Gastrocnemius medialis (tissue), 4 donors: ENCODE results near the gene UTF1. TPM values are rescaled to one million over a fixed set of nuclear protein-coding genes. Genes with fewer than 3 reads are reported as not detected.

ENCODE experiments used
- ATAC-seq, 2 donors: fragments of 150-250 bp; one replicate each; pipeline ENCODE4 v1.9.1; 2016
- DNase-seq, 2 donors: peaks; one replicate each; pipeline ENCODE4 v3.0.0-alpha.2; 2019
- H3K27ac ChIP-seq, 4 donors: fragments of 200-600 bp; sonication (generic); 1 replicate in 1 of 4; 2 replicates in 3 of 4; pipeline ENCODE4 v1.5.1; 2016 to 2018; ENCODE audit warnings: mild to moderate bottlenecking in 2 of 4, moderate library complexity in 1 of 4
- H3K27me3 ChIP-seq, 3 donors: fragments of 200-600 bp; sonication (generic) in 2 of 3; 1 replicate in 1 of 3; 2 replicates in 2 of 3; pipeline versions ENCODE4 v1.5.1 to v1.6.0; 2016 to 2019; ENCODE audit warnings: mild to moderate bottlenecking in 1 of 3, moderate library complexity in 1 of 3
- H3K36me3 ChIP-seq, 2 donors: fragments of 200-600 bp; sonication (generic) in 1 of 2; one replicate each; pipeline ENCODE4 v1.5.1; 2017 to 2018
- H3K4me1 ChIP-seq, 2 donors: fragments of 200-600 bp; sonication (generic) in 1 of 2; one replicate each; pipeline ENCODE4 v1.5.1; 2016 to 2017; ENCODE audit warnings: mild to moderate bottlenecking in 2 of 2
- H3K4me3 ChIP-seq, 4 donors: fragments of 200-600 bp; sonication (generic) in 3 of 4; 1 replicate in 1 of 4; 2 replicates in 3 of 4; pipeline ENCODE4 v1.5.1; 2016 to 2019; ENCODE audit warnings: mild to moderate bottlenecking in 2 of 4
- H3K9me3 ChIP-seq, 3 donors: fragments of 200-600 bp; sonication (generic) in 2 of 3; 1 replicate in 1 of 3; 2 replicates in 2 of 3; pipeline ENCODE4 v1.5.1; 2016 to 2019
- POLR2A ChIP-seq, 2 donors: fragments of 450-650 bp; IDR thresholded peaks; one replicate each; pipeline ENCODE4 v1.6.1; 2017; ENCODE audit warnings: antibody characterized with exemption in 2 of 2, mild to moderate bottlenecking in 2 of 2, moderate library complexity in 2 of 2
- in situ Hi-C, 4 donors: fragments of 200-750 bp; cut with MboI; loops; one replicate each; pipeline versions ENCODE4 v1.15.0 to v1.8.0; 2017; ENCODE audit warnings: low sequenced_read_pairs in 4 of 4
- intact Hi-C: fragments of 100-400 bp; cut with DNase I; formaldehyde crosslinking; loops from one replicate; pipeline ENCODE4 v1.15.1; 2023; ENCODE audit warnings: low total_unique reads
- total RNA-seq, 4 donors: library from RNA; depleted of rRNA; stranded (reverse); fragments of >200 nt; gene quantifications; one replicate each; pipeline versions ENCODE4 v1.1.0 to v1.2.3, GENCODE V29; 2016
- TF ChIP-seq, protein P1 (sequence below), 5 experiments: fragments of 450-650 bp in 3 of 5; fragments of 200-600 bp in 2 of 5; sonication (generic) in 2 of 5; IDR thresholded peaks in 4 of 5; conservative IDR thresholded peaks in 1 of 5; 1 replicate in 4 of 5; 2 replicates in 1 of 5; pipeline ENCODE4 v1.5.1; 2016 to 2019; ENCODE audit warnings: antibody characterized with exemption in 5 of 5, mild to moderate bottlenecking in 3 of 5, moderate library complexity in 3 of 5

UTF1 gene
- total RNA-seq, 4 donors from 2014 or later: not detected

DNA sequence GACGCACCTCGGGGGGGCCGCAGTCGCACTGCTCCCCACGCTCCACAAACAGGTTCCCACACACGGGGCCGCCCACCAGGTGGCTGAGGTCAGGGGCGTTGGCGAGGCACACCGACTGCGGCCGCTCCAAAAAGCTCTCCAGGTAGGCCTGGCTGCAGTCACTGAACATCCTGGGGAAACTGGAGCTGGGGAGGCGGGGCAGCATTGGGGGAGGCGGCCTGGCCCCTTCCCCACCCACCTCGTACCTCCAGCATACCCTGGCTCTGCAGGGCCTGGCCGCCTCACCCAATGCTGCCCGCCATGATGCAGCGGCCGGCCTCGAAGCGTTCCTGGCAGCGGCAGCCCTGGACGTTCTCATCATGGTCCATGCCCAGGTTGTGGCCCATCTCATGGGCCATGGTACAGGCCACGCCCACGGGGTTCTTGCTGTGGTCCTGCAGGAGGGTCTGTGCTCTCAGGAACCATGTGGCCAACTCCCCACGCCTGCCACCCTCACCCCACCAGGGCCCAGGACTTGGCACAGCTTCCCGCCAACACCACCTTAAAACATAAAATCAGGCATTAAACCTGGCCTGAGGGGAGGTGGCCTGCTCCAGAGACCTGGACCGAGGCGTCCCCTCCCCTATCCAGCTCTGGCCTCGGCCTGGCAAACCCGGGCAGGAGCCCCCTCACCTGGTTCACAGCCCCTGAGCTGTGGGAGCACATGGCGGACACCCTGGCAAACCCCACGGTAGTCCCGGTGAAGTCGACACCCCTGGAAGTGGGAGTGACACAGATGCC lies 41.7 kb downstream of the UTF1 start:
- Histone ChIP-seq H3K4me1 (no peaks in the 10 kb centered on the region), H3K4me3 (no peak overlapping the region), H3K27me3 (peaks cover 13 to 18% (median 15%) of the 10 kb centered on the region in 3 donors), H3K27ac (no peak overlapping the region), H3K36me3 (no peaks in the 10 kb centered on the region), H3K9me3 (no peaks in the 10 kb centered on the region)
- in situ Hi-C loops (no loop called here), intact Hi-C loops (no loop called here)
- no peak for ATAC-seq
- DNase-seq: no peak
- TF ChIP-seq, protein P1, sequence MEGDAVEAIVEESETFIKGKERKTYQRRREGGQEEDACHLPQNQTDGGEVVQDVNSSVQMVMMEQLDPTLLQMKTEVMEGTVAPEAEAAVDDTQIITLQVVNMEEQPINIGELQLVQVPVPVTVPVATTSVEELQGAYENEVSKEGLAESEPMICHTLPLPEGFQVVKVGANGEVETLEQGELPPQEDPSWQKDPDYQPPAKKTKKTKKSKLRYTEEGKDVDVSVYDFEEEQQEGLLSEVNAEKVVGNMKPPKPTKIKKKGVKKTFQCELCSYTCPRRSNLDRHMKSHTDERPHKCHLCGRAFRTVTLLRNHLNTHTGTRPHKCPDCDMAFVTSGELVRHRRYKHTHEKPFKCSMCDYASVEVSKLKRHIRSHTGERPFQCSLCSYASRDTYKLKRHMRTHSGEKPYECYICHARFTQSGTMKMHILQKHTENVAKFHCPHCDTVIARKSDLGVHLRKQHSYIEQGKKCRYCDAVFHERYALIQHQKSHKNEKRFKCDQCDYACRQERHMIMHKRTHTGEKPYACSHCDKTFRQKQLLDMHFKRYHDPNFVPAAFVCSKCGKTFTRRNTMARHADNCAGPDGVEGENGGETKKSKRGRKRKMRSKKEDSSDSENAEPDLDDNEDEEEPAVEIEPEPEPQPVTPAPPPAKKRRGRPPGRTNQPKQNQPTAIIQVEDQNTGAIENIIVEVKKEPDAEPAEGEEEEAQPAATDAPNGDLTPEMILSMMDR (IDR thresholded peaks at IDR 0.05 in 4 of 5, conservative IDR thresholded peaks at IDR 0.05 in 1 of 5): no peak
- no peak for TF ChIP-seq POLR2A (IDR thresholded peaks at IDR 0.05)

- in situ Hi-C loops: no loop called here
- Histone ChIP-seq H3K9me3 (no peaks in the 10 kb centered on the region), H3K27ac (no peak overlapping the region), H3K36me3 (no peaks in the 10 kb centered on the region), H3K4me1 (no peaks in the 10 kb centered on the region), H3K4me3 (no peak overlapping the region), H3K27me3 (peaks cover 18 to 21% (median 18%) of the 10 kb centered on the region in 3 donors)
- no peak for ATAC-seq
- intact Hi-C loops: no loop called here
- TF ChIP-seq, protein P1 (IDR thresholded peaks at IDR 0.05 in 4 of 5, conservative IDR thresholded peaks at IDR 0.05 in 1 of 5): no peak
- TF ChIP-seq POLR2A (IDR thresholded peaks at IDR 0.05): no peak
- DNase-seq: no peak
These were observed 42.4 kb downstream of the UTF1 start for GRCh38 chr10:133272301-133272963.

GRCh38 chr10:133272964-133273420 lies 43.0 kb downstream of the UTF1 start:
- TF ChIP-seq POLR2A (IDR thresholded peaks at IDR 0.05): no peak
- TF ChIP-seq, protein P1 (IDR thresholded peaks at IDR 0.05 in 4 of 5, conservative IDR thresholded peaks at IDR 0.05 in 1 of 5): no peak
- DNase-seq (no peak), ATAC-seq (no peak)
- Histone ChIP-seq H3K4me1 (no peaks in the 10 kb centered on the region), H3K36me3 (no peaks in the 10 kb centered on the region), H3K27ac (no peak overlapping the region), H3K27me3 (peaks cover 18 to 22% (median 18%) of the 10 kb centered on the region in 3 donors), H3K4me3 (no peak overlapping the region), H3K9me3 (no peaks in the 10 kb centered on the region)
- in situ Hi-C loops: no loop called here
- intact Hi-C loops: no loop called here

DNA sequence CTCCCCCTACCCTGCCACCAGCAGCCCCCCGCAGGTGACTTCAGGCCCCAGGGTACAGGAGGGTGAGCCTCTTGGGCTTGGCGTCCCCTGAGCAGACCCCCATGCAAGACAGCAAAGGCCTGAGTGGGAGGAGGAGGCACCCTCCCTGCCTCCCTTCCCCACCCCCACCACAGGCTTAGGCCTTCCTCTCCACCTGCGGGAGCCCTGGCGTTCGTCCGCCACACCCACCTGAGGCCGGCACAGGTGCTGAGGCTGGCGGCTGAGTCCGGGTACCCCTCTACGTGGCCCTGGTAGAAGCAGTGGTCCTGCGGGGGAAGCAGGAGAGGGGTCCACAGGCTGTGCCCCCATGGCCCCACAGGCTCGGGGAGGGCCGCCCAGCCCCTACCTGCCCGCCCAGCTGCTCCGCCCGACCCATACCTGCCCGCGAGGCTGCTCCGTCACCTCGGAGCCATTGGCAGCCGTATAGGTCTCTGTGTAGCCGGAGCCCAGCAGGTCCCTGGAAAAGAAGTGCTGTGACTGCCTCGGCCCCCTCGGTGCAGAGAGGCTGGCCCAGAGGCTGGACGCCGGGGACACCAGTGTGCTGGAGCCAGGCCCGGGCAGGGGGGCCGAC lies 43.6 kb downstream of the UTF1 start:
- in situ Hi-C loops (no loop called here), intact Hi-C loops (no loop called here)
- no peaks in the 10 kb centered on the region for H3K9me3 ChIP-seq
- no peak overlapping the region for H3K4me3 ChIP-seq
- no peaks in the 10 kb centered on the region for H3K4me1 ChIP-seq
- H3K27ac ChIP-seq: no peak overlapping the region
- H3K36me3 ChIP-seq: no peaks in the 10 kb centered on the region
- DNase-seq (no peak), ATAC-seq (no peak)
- H3K27me3 ChIP-seq: peaks cover 18 to 22% (median 18%) of the 10 kb centered on the region in 3 donors
- TF ChIP-seq, protein P1 (IDR thresholded peaks at IDR 0.05 in 4 of 5, conservative IDR thresholded peaks at IDR 0.05 in 1 of 5): no peak
- no peak for TF ChIP-seq POLR2A (IDR thresholded peaks at IDR 0.05)
